ENCODE data around the gene QRICH2. TPM values are rescaled to one million over a fixed set of nuclear protein-coding genes. Genes with fewer than 3 reads are reported as not detected.

The QRICH2 gene, protein sequence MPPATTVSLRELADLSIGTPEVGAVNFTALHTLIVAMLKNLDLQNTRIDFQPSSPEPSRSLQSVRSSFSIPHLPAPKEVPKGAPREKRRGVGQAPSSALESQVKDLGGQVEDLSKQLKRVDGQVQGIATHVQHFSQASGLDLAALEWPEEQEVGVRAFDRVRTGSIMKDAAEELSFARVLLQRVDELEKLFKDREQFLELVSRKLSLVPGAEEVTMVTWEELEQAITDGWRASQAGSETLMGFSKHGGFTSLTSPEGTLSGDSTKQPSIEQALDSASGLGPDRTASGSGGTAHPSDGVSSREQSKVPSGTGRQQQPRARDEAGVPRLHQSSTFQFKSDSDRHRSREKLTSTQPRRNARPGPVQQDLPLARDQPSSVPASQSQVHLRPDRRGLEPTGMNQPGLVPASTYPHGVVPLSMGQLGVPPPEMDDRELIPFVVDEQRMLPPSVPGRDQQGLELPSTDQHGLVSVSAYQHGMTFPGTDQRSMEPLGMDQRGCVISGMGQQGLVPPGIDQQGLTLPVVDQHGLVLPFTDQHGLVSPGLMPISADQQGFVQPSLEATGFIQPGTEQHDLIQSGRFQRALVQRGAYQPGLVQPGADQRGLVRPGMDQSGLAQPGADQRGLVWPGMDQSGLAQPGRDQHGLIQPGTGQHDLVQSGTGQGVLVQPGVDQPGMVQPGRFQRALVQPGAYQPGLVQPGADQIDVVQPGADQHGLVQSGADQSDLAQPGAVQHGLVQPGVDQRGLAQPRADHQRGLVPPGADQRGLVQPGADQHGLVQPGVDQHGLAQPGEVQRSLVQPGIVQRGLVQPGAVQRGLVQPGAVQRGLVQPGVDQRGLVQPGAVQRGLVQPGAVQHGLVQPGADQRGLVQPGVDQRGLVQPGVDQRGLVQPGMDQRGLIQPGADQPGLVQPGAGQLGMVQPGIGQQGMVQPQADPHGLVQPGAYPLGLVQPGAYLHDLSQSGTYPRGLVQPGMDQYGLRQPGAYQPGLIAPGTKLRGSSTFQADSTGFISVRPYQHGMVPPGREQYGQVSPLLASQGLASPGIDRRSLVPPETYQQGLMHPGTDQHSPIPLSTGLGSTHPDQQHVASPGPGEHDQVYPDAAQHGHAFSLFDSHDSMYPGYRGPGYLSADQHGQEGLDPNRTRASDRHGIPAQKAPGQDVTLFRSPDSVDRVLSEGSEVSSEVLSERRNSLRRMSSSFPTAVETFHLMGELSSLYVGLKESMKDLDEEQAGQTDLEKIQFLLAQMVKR (N-terminal part only)
- 5.1 TPM for total RNA-seq

DNA sequence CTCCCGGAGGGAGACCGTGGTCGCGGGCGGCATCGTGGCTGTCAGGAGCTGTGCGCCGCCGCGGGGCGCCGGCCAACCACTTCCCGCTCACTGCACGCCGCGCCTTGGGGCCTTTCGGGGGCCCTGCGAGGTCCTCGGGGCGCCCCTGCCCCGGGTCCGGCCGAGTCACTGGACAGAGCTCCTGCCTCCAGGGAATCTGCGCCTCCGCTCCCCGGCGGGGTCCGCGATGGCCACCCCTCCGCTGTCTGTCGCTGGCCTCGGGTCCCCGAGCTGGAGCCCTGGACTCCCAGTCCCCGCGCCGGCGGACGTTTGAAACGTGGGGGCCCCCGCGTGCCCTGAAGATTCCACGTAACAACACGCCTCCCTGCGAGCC lies at the start of gene QRICH2:
QRICH2 (minus strand) TSS at position 311 of the 373 bp plus-strand sequence; CDS start at position 33, 278 bp downstream.

DNA sequence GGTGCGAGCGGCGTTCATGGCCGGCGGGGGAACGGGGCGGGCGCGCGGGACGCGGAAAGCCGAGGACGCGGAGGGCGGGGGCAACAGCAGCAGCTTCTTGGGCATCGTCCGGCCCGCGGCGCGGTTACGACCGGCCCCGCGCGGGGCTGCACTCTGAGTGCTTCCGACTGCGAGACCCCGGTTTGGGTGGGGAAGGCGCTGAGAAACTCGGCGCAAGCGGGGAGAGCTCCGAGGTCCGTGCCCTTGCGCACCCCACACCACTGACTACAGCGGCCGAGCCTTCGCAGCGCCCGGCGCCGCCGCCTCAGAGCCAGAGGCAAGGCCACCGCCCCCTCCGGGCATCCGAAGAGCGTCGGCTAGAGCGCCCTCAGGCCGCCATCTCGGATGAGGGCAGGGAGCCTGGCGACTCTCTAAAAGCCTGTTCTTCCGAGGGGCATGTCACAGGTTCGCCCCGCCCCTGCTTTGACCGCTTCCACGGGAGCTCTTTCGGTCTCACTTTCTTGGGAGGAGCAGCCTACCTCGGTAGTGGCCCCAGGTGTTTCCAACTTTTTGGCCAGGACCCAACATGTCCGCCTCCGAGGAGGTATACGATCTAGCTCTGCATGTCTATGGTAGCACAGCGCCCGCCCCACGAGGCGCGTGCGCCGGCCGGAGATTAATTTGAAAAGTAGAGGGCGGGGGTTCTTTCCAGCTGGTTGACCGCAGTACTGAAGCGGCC lies 45.7 kb upstream of the QRICH2 start, which contains the start of gene PRPSAP1:
PRPSAP1 (minus strand) TSS at position 318 of the 718 bp plus-strand sequence; CDS start at position 105, 213 bp downstream.

DNA sequence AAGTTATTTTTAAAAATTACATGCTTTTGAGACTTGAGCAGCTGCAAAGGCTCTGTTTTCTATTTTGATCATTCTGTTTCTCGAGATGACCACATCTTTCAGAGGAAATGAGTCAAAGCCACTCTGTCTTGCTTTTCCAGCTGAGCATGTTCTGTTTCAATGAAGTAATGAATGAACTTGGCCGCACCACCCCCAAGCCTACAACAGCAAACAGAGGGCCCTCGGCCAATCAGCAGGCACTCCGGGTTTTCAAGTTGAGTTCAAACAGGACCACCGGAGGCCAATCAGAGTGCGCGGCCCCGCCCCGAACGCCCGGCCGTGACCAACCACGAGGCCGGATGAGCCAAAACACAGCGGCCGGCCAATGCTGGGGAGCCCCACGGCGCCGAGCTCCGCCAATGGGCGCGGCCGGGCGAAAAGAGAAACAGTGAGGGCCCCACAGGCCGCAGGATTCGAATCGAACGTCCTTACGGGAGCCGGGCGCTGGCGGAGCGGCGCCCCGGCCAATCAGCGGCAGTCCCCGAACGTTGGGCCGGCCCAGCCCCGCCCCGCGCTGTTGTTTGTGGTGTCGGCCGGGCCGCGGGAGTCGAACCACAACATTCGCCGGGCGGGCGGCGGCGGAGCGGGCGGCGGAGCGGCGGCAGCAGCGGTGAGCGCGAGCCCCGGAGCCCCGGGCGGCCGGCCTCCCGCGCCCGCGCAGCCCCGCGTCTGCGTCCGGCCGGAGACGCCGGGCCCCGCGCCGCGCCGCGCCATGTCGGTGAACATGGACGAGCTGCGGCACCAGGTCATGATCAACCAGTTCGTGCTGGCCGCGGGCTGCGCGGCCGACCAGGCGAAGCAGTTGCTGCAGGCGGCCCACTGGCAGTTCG lies 43.1 kb downstream of the QRICH2 start, which contains the start of gene UBALD2:
UBALD2 (plus strand) TSS at position 594 of the 869 bp plus-strand sequence; CDS start at position 752, 158 bp downstream.

DNA sequence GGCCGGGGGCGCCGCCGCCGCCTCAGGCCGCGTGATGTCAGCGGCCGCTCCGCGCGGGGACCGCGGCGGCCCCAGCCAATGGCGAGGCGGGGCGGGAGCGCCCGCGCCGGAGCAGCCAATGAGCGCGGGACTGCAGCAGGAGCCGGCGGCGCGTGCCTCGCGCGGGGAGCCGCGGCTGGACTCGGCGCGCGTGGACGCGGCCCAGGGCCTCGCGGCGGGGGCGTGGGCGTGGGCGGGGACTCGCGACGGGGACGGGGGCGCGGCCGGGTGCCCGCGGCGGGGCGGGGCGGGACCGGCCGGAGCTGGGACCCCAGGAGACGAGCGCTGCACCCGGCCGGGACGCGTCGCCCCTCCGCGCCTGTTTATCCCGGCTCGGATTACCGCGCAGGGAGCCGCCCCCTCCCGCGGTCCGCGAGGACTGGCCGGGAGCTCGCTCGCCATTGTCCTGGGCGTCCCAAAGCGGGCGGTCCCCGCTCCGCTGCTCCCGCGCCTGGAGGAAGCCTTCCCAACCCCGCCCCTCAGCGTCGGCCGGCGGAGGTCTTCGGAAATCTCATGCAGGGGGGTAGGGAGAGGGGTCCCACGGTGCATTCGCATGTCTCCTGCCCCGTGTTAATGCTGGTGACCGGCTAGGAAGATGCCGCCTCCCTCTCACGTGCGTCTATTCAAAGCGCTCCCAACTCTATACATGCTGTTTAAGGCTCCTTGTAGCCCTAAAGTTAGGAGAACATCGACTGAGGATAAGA lies 67.4 kb downstream of the QRICH2 start, which contains the start of gene RNF157:
RNF157 (minus strand) TSS at position 33 of the 743 bp plus-strand sequence. CDS start 253 bp downstream, outside the sequence.

Other genes starting within 250 kb of the QRICH2 start
- 57.0 TPM for gene SRP68, start 235.8 kb downstream of the QRICH2 start, total RNA-seq
- not detected for gene GALR2, start 233.5 kb downstream of the QRICH2 start, total RNA-seq
- gene ZACN, start 229.1 kb downstream of the QRICH2 start, total RNA-seq = not detected
- 131 TPM for gene EXOC7, start 204.5 kb downstream of the QRICH2 start, total RNA-seq
- gene FOXJ1, start 167.0 kb downstream of the QRICH2 start, total RNA-seq = 1.6 TPM
- 24.4 TPM for gene RNF157, start 67.8 kb downstream of the QRICH2 start, total RNA-seq
- 6.8 TPM for gene UBALD2, start 42.9 kb downstream of the QRICH2 start, total RNA-seq
- gene PRPSAP1, start 45.6 kb upstream of the QRICH2 start, total RNA-seq = 73.0 TPM
- 5.3 TPM for gene SPHK1, start 76.3 kb upstream of the QRICH2 start, total RNA-seq
- 51.3 TPM for gene UBE2O, start 144.9 kb upstream of the QRICH2 start, total RNA-seq
- gene AANAT, start 159.3 kb upstream of the QRICH2 start, total RNA-seq = 18.0 TPM
- 9.1 TPM for gene RHBDF2, start 193.1 kb upstream of the QRICH2 start, total RNA-seq
- gene CYGB, start 229.4 kb upstream of the QRICH2 start, total RNA-seq = 12.5 TPM
- 14.3 TPM for gene PRCD, start 231.8 kb upstream of the QRICH2 start, total RNA-seq

All from camera-type eye (tissue), 1 donor.